Measurements from ENCODE around the gene WDR1. TPM values are rescaled to one million over a fixed set of nuclear protein-coding genes. Genes with fewer than 3 reads are reported as not detected.

Gene WDR1
- total RNA-seq, 6 donors from 2014 or later: 135 to 307 (median 183) TPM

DNA sequence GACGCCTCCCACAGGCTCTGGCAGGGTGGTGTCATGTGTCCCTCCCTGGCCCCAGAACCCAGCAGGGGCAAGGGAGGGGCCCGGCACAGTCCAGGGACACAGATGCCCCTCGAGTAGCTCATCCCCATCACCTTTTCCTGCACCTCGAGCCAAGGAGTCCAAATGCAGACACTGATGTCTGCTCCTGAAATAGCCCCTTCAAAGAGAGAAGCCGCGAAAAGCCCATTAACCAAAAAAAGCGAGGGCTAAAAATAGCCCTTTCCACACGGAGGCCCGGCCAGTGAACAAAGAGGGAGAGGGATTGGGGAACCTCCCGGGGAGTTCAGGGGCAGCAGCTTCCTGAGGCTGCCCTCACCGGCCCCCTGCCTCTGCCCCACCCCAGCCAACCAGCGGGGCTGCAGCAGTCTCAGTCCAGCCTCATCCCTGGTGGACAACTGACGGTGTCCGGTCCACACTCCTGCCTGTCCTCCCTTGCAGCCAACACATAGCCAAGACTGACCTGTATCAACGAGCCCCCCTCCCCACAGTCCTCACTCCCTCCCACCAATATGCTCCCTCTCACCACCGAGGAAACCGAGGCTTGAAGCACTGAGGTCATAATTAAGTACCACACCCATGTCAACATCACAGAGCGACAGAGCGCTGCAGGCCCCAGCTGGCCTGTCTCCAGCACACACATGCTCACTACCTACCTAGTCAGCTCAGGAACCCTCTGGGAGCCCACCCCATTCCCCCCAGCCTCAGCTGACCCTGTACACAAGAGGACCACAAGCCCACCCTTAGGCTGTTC is 23.9 kb downstream of the WDR1 start:
- TF ChIP-seq POLR2A (IDR thresholded peaks at IDR 0.05) (no peak), EP300 (IDR thresholded peaks at IDR 0.05) (no peak), POLR2AphosphoS5 (IDR thresholded peaks at IDR 0.05) (no peak)
- TF ChIP-seq, protein P1, sequence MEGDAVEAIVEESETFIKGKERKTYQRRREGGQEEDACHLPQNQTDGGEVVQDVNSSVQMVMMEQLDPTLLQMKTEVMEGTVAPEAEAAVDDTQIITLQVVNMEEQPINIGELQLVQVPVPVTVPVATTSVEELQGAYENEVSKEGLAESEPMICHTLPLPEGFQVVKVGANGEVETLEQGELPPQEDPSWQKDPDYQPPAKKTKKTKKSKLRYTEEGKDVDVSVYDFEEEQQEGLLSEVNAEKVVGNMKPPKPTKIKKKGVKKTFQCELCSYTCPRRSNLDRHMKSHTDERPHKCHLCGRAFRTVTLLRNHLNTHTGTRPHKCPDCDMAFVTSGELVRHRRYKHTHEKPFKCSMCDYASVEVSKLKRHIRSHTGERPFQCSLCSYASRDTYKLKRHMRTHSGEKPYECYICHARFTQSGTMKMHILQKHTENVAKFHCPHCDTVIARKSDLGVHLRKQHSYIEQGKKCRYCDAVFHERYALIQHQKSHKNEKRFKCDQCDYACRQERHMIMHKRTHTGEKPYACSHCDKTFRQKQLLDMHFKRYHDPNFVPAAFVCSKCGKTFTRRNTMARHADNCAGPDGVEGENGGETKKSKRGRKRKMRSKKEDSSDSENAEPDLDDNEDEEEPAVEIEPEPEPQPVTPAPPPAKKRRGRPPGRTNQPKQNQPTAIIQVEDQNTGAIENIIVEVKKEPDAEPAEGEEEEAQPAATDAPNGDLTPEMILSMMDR (IDR thresholded peaks at IDR 0.05): no peak
- DNase-seq: no peak
- Histone ChIP-seq H3K4me1 (peaks cover 61 to 77% (median 71%) of the 10 kb centered on the region in 4 donors), H3K27ac (peak overlapping the region; percentile 45 to 84 (median 80)), H3K4me3 (no peak overlapping the region), H3K9me3 (no peaks in the 10 kb centered on the region), H3K27me3 (no peaks in the 10 kb centered on the region), H3K36me3 (peaks cover 34 to 94% (median 75%) of the 10 kb centered on the region in 4 donors)
- ATAC-seq (ENCODE audit: low FRiP score in 2 of 2): peak in 1 of 2 donors; percentile 1
- WGBS, 2 donors: 38 to 46% methylated on average over 18 to 19 of the region's 19 CpGs

DNA sequence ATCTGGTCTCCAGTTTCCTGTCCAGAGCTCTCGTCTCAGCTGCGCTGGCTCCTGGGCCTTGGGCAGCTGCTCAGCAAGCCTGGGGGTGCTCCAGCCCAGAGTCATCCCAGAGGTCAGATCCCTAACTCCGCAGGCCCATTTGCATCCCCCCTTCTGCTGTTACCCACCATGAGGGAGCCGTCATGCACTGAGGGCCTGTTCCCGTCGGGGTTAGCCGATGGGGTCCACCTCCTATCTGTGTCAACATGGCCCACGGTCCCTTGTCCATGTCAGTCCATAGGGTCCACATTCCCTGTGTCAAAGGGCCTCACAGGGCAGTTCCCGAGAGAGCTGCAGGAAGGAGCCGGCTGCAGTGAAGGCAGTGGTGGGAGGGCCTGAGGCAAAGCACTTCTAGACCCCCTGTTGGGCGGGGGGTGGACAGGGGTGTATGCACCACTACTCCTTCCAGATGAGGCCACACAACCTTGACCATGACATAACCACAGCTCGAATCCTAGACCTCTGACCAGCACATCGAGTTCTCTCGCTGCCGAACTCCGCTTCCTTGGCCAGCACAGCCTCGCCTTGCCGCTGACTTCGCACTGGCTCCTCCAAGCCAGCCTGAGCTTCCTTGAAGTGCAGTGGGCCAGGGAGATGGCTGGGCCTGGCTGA is 24.9 kb downstream of the WDR1 start:
- no peak for TF ChIP-seq POLR2AphosphoS5 (IDR thresholded peaks at IDR 0.05)
- TF ChIP-seq EP300 (IDR thresholded peaks at IDR 0.05): no peak
- no peak for TF ChIP-seq POLR2A (IDR thresholded peaks at IDR 0.05)
- TF ChIP-seq, protein P1 (IDR thresholded peaks at IDR 0.05): no peak
- Histone ChIP-seq H3K27ac (peak overlapping the region in 2 of 4 donors; percentile 79 to 82), H3K9me3 (no peaks in the 10 kb centered on the region), H3K36me3 (peaks cover 38 to 94% (median 75%) of the 10 kb centered on the region in 4 donors), H3K4me3 (no peak overlapping the region), H3K27me3 (no peaks in the 10 kb centered on the region), H3K4me1 (peaks cover 54 to 68% (median 62%) of the 10 kb centered on the region in 4 donors)
- ATAC-seq (ENCODE audit: low FRiP score in 2 of 2): no peak
- DNase-seq: no peak
- WGBS, 2 donors: 97 to 98% methylated on average over 10 to 16 of the region's 19 CpGs

DNA sequence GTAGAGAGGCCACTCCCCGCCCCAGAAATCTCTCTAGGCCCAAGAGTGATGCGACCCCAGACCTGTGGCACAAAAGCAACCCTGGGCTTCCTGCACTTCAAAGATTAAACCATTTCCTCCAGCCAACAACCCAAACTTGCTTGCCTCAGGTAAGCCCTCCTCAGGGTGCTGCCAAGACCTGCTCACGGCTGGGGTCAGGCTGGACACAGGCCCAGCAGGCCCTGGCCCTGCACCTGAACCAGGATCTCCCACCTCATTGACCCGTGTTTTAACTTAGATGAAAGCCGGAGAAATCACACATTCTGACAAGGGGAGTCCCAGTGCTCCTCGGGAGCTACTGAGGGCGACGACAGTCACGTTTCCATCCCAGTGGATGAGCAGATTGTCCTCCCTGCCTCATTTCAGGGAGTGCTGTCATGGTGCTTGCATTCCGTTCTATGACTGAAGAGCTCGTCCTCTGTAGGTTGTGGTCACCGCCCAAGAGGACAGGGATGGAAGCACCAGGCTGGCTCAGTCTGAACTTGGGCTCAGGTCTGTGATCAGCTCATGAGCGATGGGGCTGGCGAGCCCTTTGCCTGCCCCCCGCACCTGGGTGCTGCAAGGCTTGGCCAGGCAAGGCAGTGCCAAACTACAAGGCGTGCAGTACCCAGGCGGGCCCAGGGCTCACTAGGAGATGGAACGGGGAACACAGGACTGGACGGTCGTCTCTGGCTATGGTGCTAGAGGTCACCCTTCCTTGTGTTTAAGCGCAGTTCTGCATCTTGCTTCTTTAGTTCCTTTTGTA is 25.9 kb downstream of the WDR1 start:
- H3K36me3 ChIP-seq: peaks cover 48 to 94% (median 76%) of the 10 kb centered on the region in 4 donors
- no peaks in the 10 kb centered on the region for H3K27me3 ChIP-seq
- WGBS, 2 donors: 90 to 94% methylated on average over 18 to 20 of the region's 21 CpGs
- H3K9me3 ChIP-seq: no peaks in the 10 kb centered on the region
- ATAC-seq (ENCODE audit: low FRiP score in 2 of 2) (no peak), DNase-seq (no peak)
- H3K27ac ChIP-seq: peak overlapping the region in 3 of 4 donors; percentile 1 to 69 (median 2)
- TF ChIP-seq EP300 (IDR thresholded peaks at IDR 0.05) (no peak), POLR2A (IDR thresholded peaks at IDR 0.05) (no peak), POLR2AphosphoS5 (IDR thresholded peaks at IDR 0.05) (no peak)
- TF ChIP-seq, protein P1 (IDR thresholded peaks at IDR 0.05): no peak
- peaks cover 44 to 58% (median 53%) of the 10 kb centered on the region in 4 donors for H3K4me1 ChIP-seq
- no peak overlapping the region for H3K4me3 ChIP-seq

DNA sequence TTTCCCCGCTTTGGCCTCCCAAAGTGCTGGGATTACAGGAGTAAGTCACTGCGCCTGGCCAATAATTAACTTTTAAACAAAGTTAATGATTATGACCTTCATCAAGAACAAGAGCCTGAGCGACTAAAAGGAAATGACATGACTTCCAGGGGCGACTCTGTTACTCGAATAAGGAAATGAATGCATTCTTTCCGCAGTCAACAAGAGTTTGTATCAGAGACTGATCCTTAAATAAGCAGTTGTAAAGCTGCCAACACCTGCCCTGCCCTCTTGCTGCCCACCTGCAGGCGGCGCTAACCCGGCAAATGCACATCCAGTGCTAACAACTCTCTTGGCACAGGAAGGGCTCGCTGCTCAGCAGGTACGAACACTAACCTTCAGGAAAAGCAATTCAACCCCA is 27.3 kb downstream of the WDR1 start:
- Histone ChIP-seq H3K4me3 (no peak overlapping the region), H3K4me1 (peaks cover 31 to 45% (median 40%) of the 10 kb centered on the region in 4 donors), H3K36me3 (peaks cover 53 to 94% (median 77%) of the 10 kb centered on the region in 4 donors)

More for the DNA sequence above, 27.3 kb downstream of the WDR1 start:
- TF ChIP-seq EP300 (IDR thresholded peaks at IDR 0.05) (no peak), POLR2A (IDR thresholded peaks at IDR 0.05) (no peak)
- TF ChIP-seq, protein P1 (IDR thresholded peaks at IDR 0.05): peak; percentile 35 to 80 (median 50)
- DNase-seq (no peak), ATAC-seq (ENCODE audit: low FRiP score in 2 of 2) (no peak)
- H3K27ac ChIP-seq: peak overlapping the region; percentile 38 to 69 (median 42)
- no peaks in the 10 kb centered on the region for H3K27me3 ChIP-seq
- WGBS, 2 donors: 46 to 68% methylated on average over 11 of the region's 11 CpGs
- no peaks in the 10 kb centered on the region for H3K9me3 ChIP-seq

Data from upper lobe of left lung (tissue), 6 donors.